Measurements from ENCODE around the gene CLCNKA.

The CLCNKA gene

DNA sequence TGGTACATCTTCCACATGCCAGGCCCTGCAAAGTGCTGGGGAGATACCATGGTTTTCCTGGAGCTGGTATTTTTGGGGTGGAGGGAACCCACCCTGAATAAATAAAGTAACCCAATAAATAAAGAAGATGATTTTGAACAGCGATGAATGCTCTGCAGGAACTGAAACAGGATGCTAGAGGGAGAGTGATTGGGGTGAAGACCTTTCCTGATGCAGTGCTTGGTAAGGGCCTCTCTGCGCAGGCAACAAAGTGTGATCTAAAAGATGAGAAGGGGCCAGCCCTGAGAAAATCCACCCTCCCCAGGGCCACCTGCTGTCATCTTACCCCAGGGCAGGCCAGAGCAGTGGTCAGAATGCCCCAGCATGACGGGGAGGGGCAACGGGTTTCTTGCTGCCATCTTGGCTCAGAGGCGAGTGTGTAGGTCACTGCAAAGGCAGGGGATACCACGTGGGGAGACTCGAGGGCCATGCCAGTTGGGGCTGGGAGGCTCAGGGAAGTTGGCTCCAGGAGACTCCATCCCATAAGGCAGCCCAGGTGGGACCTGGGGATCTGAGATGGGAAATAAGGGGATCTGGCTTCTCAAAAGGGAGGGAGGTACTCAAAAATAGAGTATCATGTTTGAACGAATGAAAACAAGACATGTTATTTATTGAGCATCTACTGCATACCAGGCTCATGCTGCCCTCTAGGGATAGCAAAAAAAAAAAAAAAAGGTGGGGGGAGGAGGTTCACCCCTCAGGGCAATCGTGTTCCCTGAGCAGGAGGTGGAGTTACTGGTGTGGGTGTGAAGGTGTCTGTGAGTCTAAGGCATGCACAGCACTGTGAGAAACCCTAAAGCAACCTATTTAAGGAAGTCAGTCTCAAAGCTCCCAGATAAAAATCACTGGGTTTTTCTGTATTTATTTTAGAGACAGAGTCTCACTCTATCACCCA is 15.0 kb upstream of the CLCNKA start:
- no peak for DNase-seq
- peaks cover 2 to 4% of the 10 kb centered on the region in 2 donors for H3K4me1 Mint-ChIP-seq (ENCODE audit: low read depth in 2 of 2)
- no peaks in the 10 kb centered on the region for H3K9me3 Mint-ChIP-seq
- no peak overlapping the region for H3K27ac Mint-ChIP-seq
- H3K27me3 Mint-ChIP-seq: peaks cover 0 to 26% of the 10 kb centered on the region in 2 donors
- no peak overlapping the region for H3K4me3 Mint-ChIP-seq
- ATAC-seq (replicated peaks): peak; percentile 49
- H3K36me3 Mint-ChIP-seq (ENCODE audit: insufficient read depth): no peaks in the 10 kb centered on the region

GRCh38 chr1:16007671-16008341 is 14.0 kb upstream of the CLCNKA start:
- Mint-ChIP-seq H3K9me3 (no peaks in the 10 kb centered on the region), H3K4me1 (ENCODE audit: low read depth in 2 of 2) (peaks cover 3 to 9% of the 10 kb centered on the region in 2 donors), H3K27ac (no peak overlapping the region), H3K27me3 (peaks cover 6 to 28% of the 10 kb centered on the region in 2 donors), H3K4me3 (no peak overlapping the region), H3K36me3 (ENCODE audit: insufficient read depth) (no peaks in the 10 kb centered on the region)
- ATAC-seq (replicated peaks): no peak
- DNase-seq: no peak

DNA sequence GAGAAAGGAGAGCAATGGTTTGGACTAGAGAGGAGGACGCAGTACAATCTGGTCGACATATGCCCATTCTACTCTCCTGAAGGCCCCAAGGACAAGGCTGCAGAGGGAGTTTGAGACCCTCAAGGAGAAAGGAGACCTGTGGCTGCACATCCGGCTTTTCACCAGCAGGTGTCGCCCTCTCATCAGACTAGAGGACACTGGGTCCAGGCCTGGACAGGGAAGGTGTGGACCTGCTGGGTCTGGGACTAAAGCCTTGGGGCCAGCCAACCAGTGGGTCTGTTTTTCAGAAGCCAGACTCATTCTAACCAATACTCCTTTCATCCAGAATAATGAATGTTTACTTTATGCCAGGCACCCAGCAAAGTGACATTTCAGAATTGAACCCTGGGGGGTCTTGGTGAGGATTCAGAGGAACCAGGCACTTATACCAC is 12.8 kb upstream of the CLCNKA start:
- Mint-ChIP-seq H3K4me3 (no peak overlapping the region), H3K27me3 (peaks cover 13 to 37% of the 10 kb centered on the region in 2 donors), H3K36me3 (ENCODE audit: insufficient read depth) (no peaks in the 10 kb centered on the region), H3K4me1 (ENCODE audit: low read depth in 2 of 2) (peaks cover 4 to 9% of the 10 kb centered on the region in 2 donors), H3K27ac (no peak overlapping the region), H3K9me3 (no peaks in the 10 kb centered on the region)
- ATAC-seq (replicated peaks) (peak; percentile 59), DNase-seq (peak; percentile 71 to 78 (median 75))

GRCh38 chr1:16009678-16010077 is 12.2 kb upstream of the CLCNKA start:
- ATAC-seq (replicated peaks) (no peak), DNase-seq (no peak)
- Mint-ChIP-seq H3K4me1 (ENCODE audit: low read depth in 2 of 2) (peaks cover 6 to 9% of the 10 kb centered on the region in 2 donors), H3K36me3 (ENCODE audit: insufficient read depth) (no peaks in the 10 kb centered on the region), H3K27ac (no peak overlapping the region), H3K9me3 (no peaks in the 10 kb centered on the region), H3K4me3 (no peak overlapping the region), H3K27me3 (peaks cover 19 to 44% of the 10 kb centered on the region in 2 donors)

DNA sequence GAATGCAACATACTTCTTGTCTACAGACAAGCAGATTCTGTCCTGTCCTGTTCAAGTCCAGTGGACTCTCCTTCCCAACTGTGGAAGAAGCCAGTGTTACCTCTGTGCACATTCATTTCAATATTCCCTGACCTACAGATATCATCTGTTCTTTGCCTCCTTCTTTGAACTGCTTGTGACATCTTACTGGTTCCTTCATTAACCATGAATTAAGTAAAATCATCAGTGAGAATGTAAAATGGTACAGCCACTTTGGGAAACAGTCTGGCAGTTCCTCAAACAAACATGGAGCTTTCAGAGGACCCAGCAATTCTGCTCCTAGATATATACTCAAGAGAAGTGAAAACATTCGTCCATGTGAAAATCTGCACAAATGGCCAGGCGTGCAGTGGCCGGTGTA is 11.0 kb upstream of the CLCNKA start:
- Mint-ChIP-seq H3K9me3 (no peaks in the 10 kb centered on the region), H3K36me3 (ENCODE audit: insufficient read depth) (no peaks in the 10 kb centered on the region), H3K4me1 (ENCODE audit: low read depth in 2 of 2) (peaks cover 6 to 9% of the 10 kb centered on the region in 2 donors), H3K4me3 (no peak overlapping the region), H3K27me3 (peaks cover 31 to 55% of the 10 kb centered on the region in 2 donors), H3K27ac (no peak overlapping the region)
- ATAC-seq (replicated peaks): no peak
- DNase-seq: no peak

GRCh38 chr1:16011936-16012589 is 9.8 kb upstream of the CLCNKA start:
- H3K27ac Mint-ChIP-seq: no peak overlapping the region

GRCh38 chr1:16012590-16013219 is 9.1 kb upstream of the CLCNKA start:
- H3K4me1 Mint-ChIP-seq (ENCODE audit: low read depth in 2 of 2): peaks cover 4 to 5% of the 10 kb centered on the region in 2 donors
- H3K4me3 Mint-ChIP-seq: peak overlapping the region in 1 of 2 donors; percentile 36
- no peak overlapping the region for H3K27ac Mint-ChIP-seq
- H3K27me3 Mint-ChIP-seq: peaks cover 33 to 50% of the 10 kb centered on the region in 2 donors
- no peaks in the 10 kb centered on the region for H3K9me3 Mint-ChIP-seq
- DNase-seq (no peak), ATAC-seq (replicated peaks) (peak; percentile 51)
- no peaks in the 10 kb centered on the region for H3K36me3 Mint-ChIP-seq (ENCODE audit: insufficient read depth)

More at GRCh38 chr1:16011936-16012589, 9.8 kb upstream of the CLCNKA start:
- DNase-seq: no peak
- Mint-ChIP-seq H3K4me1 (ENCODE audit: low read depth in 2 of 2) (peaks cover 4 to 5% of the 10 kb centered on the region in 2 donors), H3K27me3 (peaks cover 33 to 50% of the 10 kb centered on the region in 2 donors), H3K36me3 (ENCODE audit: insufficient read depth) (no peaks in the 10 kb centered on the region), H3K9me3 (no peaks in the 10 kb centered on the region), H3K4me3 (peak overlapping the region in 1 of 2 donors; percentile 36)
- ATAC-seq (replicated peaks): no peak

DNA sequence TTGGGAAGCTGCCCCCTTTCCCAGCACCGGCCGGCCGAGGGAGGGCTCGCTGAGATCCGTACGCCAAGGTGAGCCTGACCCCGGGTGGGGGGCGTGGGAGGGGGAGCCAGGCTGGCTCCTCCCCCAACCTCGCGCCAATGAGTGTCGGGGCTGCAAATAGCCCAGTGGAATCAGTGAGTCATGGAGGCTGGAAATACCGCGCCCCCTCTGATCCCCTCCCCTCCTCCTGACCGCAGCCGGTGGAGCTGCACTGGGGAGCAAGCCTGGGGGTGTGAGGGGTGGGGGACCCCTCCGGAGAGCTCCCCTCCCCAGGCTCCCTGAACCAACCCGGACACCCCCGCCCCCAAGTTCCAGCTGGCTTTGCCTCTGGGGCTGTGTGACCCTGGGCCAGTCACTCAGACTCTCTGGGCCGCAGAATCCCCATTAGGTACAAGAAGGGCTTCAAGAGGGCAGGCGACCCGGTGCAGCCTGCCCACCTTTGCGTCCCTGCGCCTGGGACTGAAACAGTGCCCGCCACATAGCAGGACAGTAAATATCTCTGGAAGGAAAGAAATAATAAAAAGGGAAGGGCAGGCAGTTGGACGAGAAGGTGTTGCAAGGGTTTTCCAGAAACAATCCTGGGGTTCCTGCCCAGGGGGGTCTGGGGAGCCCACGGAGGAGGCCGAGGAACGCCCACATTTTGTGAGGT is 8.5 kb upstream of the CLCNKA start:
- ATAC-seq (replicated peaks) (peak; percentile 58), DNase-seq (no peak)
- peaks cover 33 to 50% of the 10 kb centered on the region in 2 donors for H3K27me3 Mint-ChIP-seq
- no peak overlapping the region for H3K4me3 Mint-ChIP-seq
- H3K9me3 Mint-ChIP-seq: no peaks in the 10 kb centered on the region
- peak overlapping the region in 1 of 2 donors; percentile 64 for H3K27ac Mint-ChIP-seq
- H3K36me3 Mint-ChIP-seq (ENCODE audit: insufficient read depth): no peaks in the 10 kb centered on the region
- peaks cover 4 to 5% of the 10 kb centered on the region in 2 donors for H3K4me1 Mint-ChIP-seq (ENCODE audit: low read depth in 2 of 2)

DNA sequence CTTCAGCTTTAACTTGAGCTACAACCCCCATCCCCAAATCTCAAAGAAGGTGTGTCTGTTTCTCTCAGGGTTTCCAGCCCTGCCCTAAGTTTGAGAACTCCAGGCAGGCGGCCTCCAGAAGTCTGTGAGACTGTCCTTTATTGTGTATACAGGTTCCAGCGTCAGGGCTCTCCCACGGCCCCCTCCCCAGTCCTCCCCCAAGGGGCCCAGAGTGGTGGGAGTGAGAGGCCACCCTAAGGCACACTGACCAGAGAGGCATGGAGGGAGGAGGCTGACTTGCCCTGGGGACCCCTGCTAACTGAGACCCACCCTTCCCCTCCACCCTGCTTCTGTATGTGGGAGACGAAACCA is 8.0 kb upstream of the CLCNKA start:
- DNase-seq (no peak), ATAC-seq (replicated peaks) (no peak)
- peak overlapping the region in 1 of 2 donors; percentile 64 for H3K27ac Mint-ChIP-seq
- H3K9me3 Mint-ChIP-seq: no peaks in the 10 kb centered on the region
- H3K4me3 Mint-ChIP-seq: no peak overlapping the region
- H3K4me1 Mint-ChIP-seq (ENCODE audit: low read depth in 2 of 2): peaks cover 4 to 5% of the 10 kb centered on the region in 2 donors
- no peaks in the 10 kb centered on the region for H3K36me3 Mint-ChIP-seq (ENCODE audit: insufficient read depth)
- H3K27me3 Mint-ChIP-seq: peaks cover 33 to 50% of the 10 kb centered on the region in 2 donors

DNA sequence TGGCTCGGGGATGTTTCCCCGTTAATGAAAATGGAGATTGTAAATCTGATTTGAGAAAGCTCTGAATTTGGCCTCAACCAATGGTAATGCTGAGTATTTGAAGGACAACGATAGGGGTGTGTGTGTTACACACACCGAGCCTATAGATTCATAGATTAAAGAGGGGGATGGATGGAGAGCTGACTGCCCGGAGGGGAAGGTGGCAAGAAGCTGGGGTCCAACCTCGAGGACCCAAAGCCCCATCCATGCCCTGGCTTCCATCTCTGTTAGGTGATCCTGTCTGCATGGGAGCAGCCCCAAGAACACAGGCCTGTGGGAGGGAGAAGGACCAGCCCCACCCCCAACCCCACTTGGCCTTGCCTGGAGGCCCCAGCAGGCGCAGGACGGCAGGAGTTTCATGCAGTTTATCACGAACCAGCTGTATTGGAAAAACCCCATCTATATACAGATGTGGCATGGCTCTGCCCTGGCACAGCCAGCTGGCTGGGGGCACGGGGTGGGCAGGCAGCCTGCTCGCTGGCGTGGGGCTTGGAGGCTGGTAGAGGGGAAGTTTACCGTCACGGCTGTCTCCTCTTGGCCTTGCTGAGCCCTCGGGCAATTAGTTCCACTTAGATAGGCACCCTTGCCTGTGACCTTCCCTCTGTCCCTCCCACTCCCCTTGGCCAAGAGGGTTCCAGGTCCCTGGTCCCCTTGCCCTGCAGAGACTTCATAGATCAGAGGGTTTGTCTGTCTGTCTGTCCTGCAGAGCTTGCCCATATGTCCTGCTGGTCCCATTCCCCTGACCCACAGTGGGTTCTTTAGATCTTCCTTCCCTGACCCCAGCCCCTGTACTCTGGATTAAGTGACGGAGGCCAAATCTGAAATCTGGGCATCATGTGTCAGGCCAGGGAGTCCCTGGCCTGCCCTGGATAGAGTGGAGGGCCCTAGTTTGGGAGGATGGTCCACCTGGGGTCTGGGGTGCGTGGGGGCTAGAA is 7.0 kb upstream of the CLCNKA start:
- ATAC-seq (replicated peaks): no peak
- Mint-ChIP-seq H3K9me3 (no peaks in the 10 kb centered on the region), H3K36me3 (ENCODE audit: insufficient read depth) (no peaks in the 10 kb centered on the region), H3K27me3 (peaks cover 33 to 53% of the 10 kb centered on the region in 2 donors), H3K4me3 (no peak overlapping the region), H3K27ac (peak overlapping the region in 1 of 2 donors; percentile 41), H3K4me1 (ENCODE audit: low read depth in 2 of 2) (peaks cover 4 to 5% of the 10 kb centered on the region in 2 donors)
- DNase-seq: no peak

DNA sequence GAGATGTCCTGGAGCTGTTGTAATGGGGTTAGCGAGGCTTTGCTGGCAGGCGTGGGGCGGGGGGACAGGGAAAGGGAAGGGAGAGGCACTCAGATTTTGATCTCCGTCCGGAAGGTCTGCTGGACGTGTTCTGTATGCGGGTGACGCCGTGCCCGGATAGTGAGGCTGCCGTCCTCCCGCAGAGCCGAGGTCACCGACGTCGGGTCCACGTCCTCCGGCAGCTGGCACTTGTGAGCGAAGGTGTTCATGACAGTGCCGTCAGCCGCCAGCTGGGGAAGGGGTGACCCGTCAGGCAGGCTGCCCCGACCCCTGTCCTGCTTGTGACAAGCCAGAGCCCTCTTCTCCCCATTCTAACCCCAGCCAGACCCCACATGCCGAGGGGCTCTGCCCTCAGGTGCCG is 6.3 kb upstream of the CLCNKA start:
- Mint-ChIP-seq H3K27ac (peak overlapping the region in 1 of 2 donors; percentile 41), H3K9me3 (no peaks in the 10 kb centered on the region), H3K4me1 (ENCODE audit: low read depth in 2 of 2) (peaks cover 4 to 5% of the 10 kb centered on the region in 2 donors), H3K4me3 (no peak overlapping the region), H3K27me3 (peaks cover 33 to 50% of the 10 kb centered on the region in 2 donors), H3K36me3 (ENCODE audit: insufficient read depth) (no peaks in the 10 kb centered on the region)
- DNase-seq: no peak
- no peak for ATAC-seq (replicated peaks)
